Caco-2 (cell line): ENCODE measurements around the gene CHCHD6. TPM values are rescaled to one million over a fixed set of nuclear protein-coding genes. Genes with fewer than 3 reads are reported as not detected.

ENCODE experiments used
- BruUV-seq: library from RNA; stranded (reverse); fragments of 400-500 nt; replicated peaks from 2 replicates; lab custom pipeline; 2021; lab: Mats Ljungman, UMichigan
- CTCF ChIA-PET: fragments of 300-600 bp; sonication (Branson Sonifier 250); formaldehyde crosslinking; loops from one replicate; lab custom pipeline; 2022; ENCODE audit warnings: antibody characterized with exemption; lab: Charles Lee
- POLR2A ChIA-PET: fragments of 300-600 bp; sonication (Branson Sonifier 250); formaldehyde crosslinking; loops from one replicate; lab custom pipeline; 2022; ENCODE audit warnings: antibody characterized with exemption; lab: Charles Lee
- DNase-seq, 2 experiments: peaks; one replicate each; pipeline versions ENCODE4 v3.0.0 to v3.0.0-alpha.2; 2020 to 2022
- H3K27me3 ChIP-seq: replicated peaks from 2 replicates; pipeline ENCODE4 v1.6.0; 2011; ENCODE audit warnings: low read length; ENCODE audit not compliant: control insufficient read depth, insufficient read depth
- H3K36me3 ChIP-seq: 2 replicates; pipeline ENCODE4 v1.5.1; 2011; ENCODE audit warnings: low read length; ENCODE audit not compliant: control insufficient read depth, insufficient read depth
- H3K4me1 ChIP-seq: fragments of 250-450 bp; sonication (Bioruptor Pico); 2 replicates; pipeline ENCODE4 v1.5.1; 2020; ENCODE audit warnings: mild to moderate bottlenecking
- H3K4me3 ChIP-seq: 2 replicates; pipeline ENCODE4 v1.5.1; 2011; ENCODE audit warnings: low read depth, mild to moderate bottlenecking, control low read depth, low read length
- H3K9me3 ChIP-seq: fragments of 250-450 bp; sonication (Bioruptor Pico); 2 replicates; pipeline ENCODE4 v1.5.1; 2020; ENCODE audit warnings: mild to moderate bottlenecking, moderate library complexity
- H3K27ac Mint-ChIP-seq: one replicate; pipeline ENCODE4 v1.8.0; 2022; ENCODE audit warnings: mixed read lengths; ENCODE audit not compliant: unreplicated experiment
- H3K27me3 Mint-ChIP-seq: one replicate; pipeline ENCODE4 v1.8.0; 2022; ENCODE audit warnings: mixed read lengths; ENCODE audit not compliant: insufficient read depth, unreplicated experiment
- H3K36me3 Mint-ChIP-seq: one replicate; pipeline ENCODE4 v1.8.0; 2022; ENCODE audit warnings: mild to moderate bottlenecking, mixed read lengths; ENCODE audit not compliant: insufficient read depth, unreplicated experiment
- H3K4me1 Mint-ChIP-seq: one replicate; pipeline ENCODE4 v1.8.0; 2022; ENCODE audit warnings: low read depth, mixed read lengths; ENCODE audit not compliant: unreplicated experiment
- H3K4me3 Mint-ChIP-seq: one replicate; pipeline ENCODE4 v1.8.0; 2022; ENCODE audit warnings: mild to moderate bottlenecking, moderate library complexity, mixed read lengths; ENCODE audit not compliant: unreplicated experiment
- H3K9me3 Mint-ChIP-seq: one replicate; pipeline ENCODE4 v1.8.0; 2022; ENCODE audit warnings: mixed read lengths; ENCODE audit not compliant: unreplicated experiment
- intact Hi-C: fragments of 100-400 bp; cut with micrococcal nuclease; formaldehyde crosslinking; loops from one replicate; pipeline ENCODE4 v1.10.0; 2022; ENCODE audit not compliant: unreplicated experiment
- total RNA-seq: library from RNA; stranded (reverse); gene quantifications from 2 replicates; pipeline ENCODE4 v1.2.3, GENCODE V29; 2022
- TF ChIP-seq, protein P1 (sequence below), 2 experiments: fragments of 200-600 bp in 1 of 2; IDR thresholded peaks; 1 replicate in 1 of 2; 2 replicates in 1 of 2; pipeline versions ENCODE4 v1.5.1 to v1.8.0; 2011 to 2022; ENCODE audit warnings: antibody characterized with exemption in 1 of 2, control low read depth in 1 of 2, inconsistent platforms in 1 of 2, low read depth in 1 of 2, low read length in 1 of 2, mild to moderate bottlenecking in 1 of 2, moderate library complexity in 1 of 2; ENCODE audit not compliant: insufficient read depth in 1 of 2, severe bottlenecking in 1 of 2, unreplicated experiment in 1 of 2

Gene CHCHD6
- total RNA-seq, 1 experiment from 2014 or later: 49.5 TPM

DNA sequence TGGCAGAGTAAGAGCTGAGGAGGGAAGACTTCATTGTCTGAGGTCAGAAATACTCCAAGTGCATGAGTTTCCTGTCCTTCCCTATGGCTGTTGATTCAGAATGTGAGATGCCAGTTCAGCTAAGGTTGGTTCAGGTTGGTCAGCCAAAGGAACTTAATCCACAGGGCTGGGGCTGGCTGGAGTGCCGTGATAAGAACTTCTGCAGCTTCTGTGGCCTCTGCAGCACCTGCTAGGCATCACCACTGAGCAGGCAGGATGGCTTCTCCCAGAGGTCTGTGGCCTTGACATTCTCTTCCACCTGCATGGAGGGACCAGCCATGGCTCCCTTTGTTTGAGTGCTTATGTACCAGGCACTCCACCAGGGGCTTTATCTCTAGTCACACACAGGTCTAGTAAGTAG lies 169.4 kb downstream of the CHCHD6 start:
- no peak for DNase-seq
- no peak overlapping the region for H3K4me3 ChIP-seq
- peaks cover 6% of the 10 kb centered on the region for H3K36me3 Mint-ChIP-seq
- no peaks in the 10 kb centered on the region for H3K9me3 ChIP-seq
- H3K9me3 Mint-ChIP-seq: no peaks in the 10 kb centered on the region
- no TSS peak for BruUV-seq
- CTCF ChIA-PET: no interaction called here
- no peaks in the 10 kb centered on the region for H3K27me3 Mint-ChIP-seq
- POLR2A ChIA-PET: no interaction called here
- H3K4me1 Mint-ChIP-seq: peaks cover 14% of the 10 kb centered on the region
- H3K36me3 ChIP-seq: no peaks in the 10 kb centered on the region
- intact Hi-C loops: no loop called here
- no peak overlapping the region for H3K4me3 Mint-ChIP-seq
- H3K4me1 ChIP-seq: no peaks in the 10 kb centered on the region
- H3K27me3 ChIP-seq: no peaks in the 10 kb centered on the region
- TF ChIP-seq, protein P1, sequence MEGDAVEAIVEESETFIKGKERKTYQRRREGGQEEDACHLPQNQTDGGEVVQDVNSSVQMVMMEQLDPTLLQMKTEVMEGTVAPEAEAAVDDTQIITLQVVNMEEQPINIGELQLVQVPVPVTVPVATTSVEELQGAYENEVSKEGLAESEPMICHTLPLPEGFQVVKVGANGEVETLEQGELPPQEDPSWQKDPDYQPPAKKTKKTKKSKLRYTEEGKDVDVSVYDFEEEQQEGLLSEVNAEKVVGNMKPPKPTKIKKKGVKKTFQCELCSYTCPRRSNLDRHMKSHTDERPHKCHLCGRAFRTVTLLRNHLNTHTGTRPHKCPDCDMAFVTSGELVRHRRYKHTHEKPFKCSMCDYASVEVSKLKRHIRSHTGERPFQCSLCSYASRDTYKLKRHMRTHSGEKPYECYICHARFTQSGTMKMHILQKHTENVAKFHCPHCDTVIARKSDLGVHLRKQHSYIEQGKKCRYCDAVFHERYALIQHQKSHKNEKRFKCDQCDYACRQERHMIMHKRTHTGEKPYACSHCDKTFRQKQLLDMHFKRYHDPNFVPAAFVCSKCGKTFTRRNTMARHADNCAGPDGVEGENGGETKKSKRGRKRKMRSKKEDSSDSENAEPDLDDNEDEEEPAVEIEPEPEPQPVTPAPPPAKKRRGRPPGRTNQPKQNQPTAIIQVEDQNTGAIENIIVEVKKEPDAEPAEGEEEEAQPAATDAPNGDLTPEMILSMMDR (IDR thresholded peaks at IDR 0.05; ENCODE audit: insufficient read depth in 1 of 2, low read depth in 1 of 2, low read length in 1 of 2, severe bottlenecking in 1 of 2, unreplicated experiment in 1 of 2): no peak
- H3K27ac Mint-ChIP-seq: no peak overlapping the region

DNA sequence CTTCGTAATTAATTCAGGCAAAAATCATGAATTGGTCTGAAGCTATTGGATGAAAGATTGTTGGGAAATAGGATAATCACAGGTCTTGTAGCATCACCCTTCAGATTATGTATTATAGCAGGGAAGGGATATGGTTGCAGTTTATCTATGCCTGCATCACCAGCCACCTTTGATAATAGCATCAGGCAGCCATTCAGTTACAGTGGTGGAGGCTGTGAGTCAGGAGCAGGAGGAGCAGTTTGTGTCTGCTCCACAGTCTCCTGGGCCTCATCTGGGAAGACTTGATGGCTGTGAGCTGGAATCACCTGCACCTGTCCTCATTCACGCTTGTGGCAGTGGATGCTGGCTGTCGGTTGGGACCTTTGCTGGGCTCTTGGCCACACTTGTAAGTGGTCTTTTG lies 174.6 kb downstream of the CHCHD6 start:
- Mint-ChIP-seq H3K27ac (no peak overlapping the region), H3K9me3 (no peaks in the 10 kb centered on the region), H3K4me1 (peaks cover 42% of the 10 kb centered on the region), H3K4me3 (no peak overlapping the region), H3K27me3 (no peaks in the 10 kb centered on the region), H3K36me3 (peaks cover 6% of the 10 kb centered on the region)
- DNase-seq: no peak
- ChIA-PET POLR2A (interaction anchor here (0.6 kb wide), 2 partner anchors 105 to 253 kb away, joined by 3 to 11 read pairs; no protein-coding TSS in a partner anchor), CTCF (no interaction called here)
- H3K4me1 ChIP-seq: peaks cover 34% of the 10 kb centered on the region
- H3K9me3 ChIP-seq: no peaks in the 10 kb centered on the region
- H3K4me3 ChIP-seq: no peak overlapping the region
- no peaks in the 10 kb centered on the region for H3K36me3 ChIP-seq
- TF ChIP-seq, protein P1 (IDR thresholded peaks at IDR 0.05; ENCODE audit: insufficient read depth in 1 of 2, low read depth in 1 of 2, low read length in 1 of 2, severe bottlenecking in 1 of 2, unreplicated experiment in 1 of 2): no peak
- H3K27me3 ChIP-seq: no peaks in the 10 kb centered on the region
- intact Hi-C loops: no loop called here
- BruUV-seq: no TSS peak

DNA sequence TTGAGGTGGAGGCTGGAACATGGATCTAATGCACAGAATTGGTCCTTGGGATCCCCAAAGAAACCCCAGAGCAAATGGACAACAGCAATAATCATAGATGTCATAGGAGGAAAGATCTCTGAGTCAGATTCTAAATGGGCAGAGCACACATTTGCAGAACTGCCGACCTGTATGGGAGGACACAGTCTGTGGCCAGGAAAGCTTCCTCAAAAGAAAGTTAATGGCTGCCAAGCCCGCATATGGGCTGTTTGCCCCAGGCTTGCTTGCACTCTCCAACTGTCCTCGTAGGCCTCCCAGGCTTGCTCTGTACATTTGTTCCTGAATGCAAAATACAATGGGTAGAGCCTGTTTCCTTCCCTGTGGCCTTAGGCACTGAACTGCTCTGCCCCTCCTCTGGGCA lies 176.9 kb downstream of the CHCHD6 start:
- no peak for DNase-seq
- intact Hi-C loops: loop anchor here (5.0 kb wide), 1 partner anchor 51 kb away; no protein-coding TSS in a partner anchor
- H3K27me3 ChIP-seq: no peaks in the 10 kb centered on the region
- H3K4me1 ChIP-seq: peaks cover 35% of the 10 kb centered on the region
- Mint-ChIP-seq H3K27ac (peak overlapping the region; percentile 91), H3K4me3 (no peak overlapping the region), H3K36me3 (no peaks in the 10 kb centered on the region), H3K9me3 (no peaks in the 10 kb centered on the region), H3K27me3 (no peaks in the 10 kb centered on the region), H3K4me1 (peaks cover 42% of the 10 kb centered on the region)
- H3K4me3 ChIP-seq: no peak overlapping the region
- ChIA-PET CTCF (no interaction called here), POLR2A (no interaction called here)
- H3K36me3 ChIP-seq: no peaks in the 10 kb centered on the region
- H3K9me3 ChIP-seq: no peaks in the 10 kb centered on the region
- TF ChIP-seq, protein P1 (IDR thresholded peaks at IDR 0.05; ENCODE audit: insufficient read depth in 1 of 2, low read depth in 1 of 2, low read length in 1 of 2, severe bottlenecking in 1 of 2, unreplicated experiment in 1 of 2): no peak
- no TSS peak for BruUV-seq
